Thyroid gland (tissue), 4 donors: Measurements from ENCODE around the gene ATF7. TPM values are rescaled to one million over a fixed set of nuclear protein-coding genes. Genes with fewer than 3 reads are reported as not detected.

Experiments used
- DNase-seq, 2 donors: peaks; one replicate each; pipeline ENCODE4 v3.0.0-alpha.2; 2019
- H3K27ac ChIP-seq, 3 donors: fragments of 200-600 bp; sonication (generic); 1 replicate in 2 of 3; 2 replicates in 1 of 3; pipeline ENCODE4 v1.5.1; 2016 to 2019; ENCODE audit warnings: mild to moderate bottlenecking in 1 of 3, moderate library complexity in 1 of 3
- H3K27me3 ChIP-seq: fragments of 200-600 bp; sonication (generic); one replicate; pipeline ENCODE4 v1.5.1; 2019
- H3K36me3 ChIP-seq, 2 donors: fragments of 200-600 bp; sonication (generic); one replicate each; pipeline ENCODE4 v1.5.1; 2016 to 2019
- H3K4me1 ChIP-seq, 2 donors: fragments of 200-600 bp; sonication (generic); one replicate each; pipeline ENCODE4 v1.5.1; 2017 to 2019
- H3K4me3 ChIP-seq, 3 donors: fragments of 200-600 bp; sonication (generic); replicated peaks in 1 of 3; 1 replicate in 2 of 3; 2 replicates in 1 of 3; pipeline ENCODE4 v1.5.1; 2016; ENCODE audit warnings: mild to moderate bottlenecking in 1 of 3
- H3K9me3 ChIP-seq: fragments of 200-600 bp; sonication (generic); one replicate; pipeline ENCODE4 v1.5.1; 2017
- POLR2A ChIP-seq, 2 donors: fragments of 450-650 bp; IDR thresholded peaks; one replicate each; pipeline ENCODE4 v1.6.1; 2017; ENCODE audit warnings: antibody characterized with exemption in 2 of 2, mild to moderate bottlenecking in 2 of 2, moderate library complexity in 1 of 2
- WGBS, 2 donors: methylation state at CpG; one replicate each; pipeline ENCODE4 v1.1.5; 2017; 5-methylcytosine and 5-hydroxymethylcytosine counted together
- intact Hi-C: fragments of 100-400 bp; cut with DNase I; formaldehyde crosslinking; loops from one replicate; pipeline ENCODE4 v1.15.1; 2023
- total RNA-seq, 4 donors: library from RNA; depleted of rRNA; stranded (reverse); fragments of >200 nt; gene quantifications; one replicate each; pipeline ENCODE4 v1.2.3, GENCODE V29; 2016
- TF ChIP-seq, protein P1 (sequence below), 6 experiments: fragments of 200-600 bp in 3 of 6; fragments of 450-650 bp in 3 of 6; sonication (generic) in 3 of 6; IDR thresholded peaks; one replicate each; pipeline ENCODE4 v1.5.1; 2016 to 2019; ENCODE audit warnings: antibody characterized with exemption in 6 of 6, mild to moderate bottlenecking in 2 of 6, inconsistent platforms in 1 of 6, moderate library complexity in 1 of 6

The ATF7 gene
- total RNA-seq, 4 donors from 2014 or later: 21.3 to 40.1 (median 37.6) TPM

GRCh38 chr12:53532021-53532420 is 94.2 kb downstream of the ATF7 start:
- Histone ChIP-seq H3K27ac (no peak overlapping the region), H3K36me3 (peaks cover 58 to 65% of the 10 kb centered on the region in 2 donors), H3K27me3 (no peaks in the 10 kb centered on the region), H3K4me3 (no peak overlapping the region), H3K4me1 (peaks cover 0 to under 1% of the 10 kb centered on the region in 2 donors), H3K9me3 (no peaks in the 10 kb centered on the region)
- intact Hi-C loops: no loop called here
- TF ChIP-seq, protein P1, sequence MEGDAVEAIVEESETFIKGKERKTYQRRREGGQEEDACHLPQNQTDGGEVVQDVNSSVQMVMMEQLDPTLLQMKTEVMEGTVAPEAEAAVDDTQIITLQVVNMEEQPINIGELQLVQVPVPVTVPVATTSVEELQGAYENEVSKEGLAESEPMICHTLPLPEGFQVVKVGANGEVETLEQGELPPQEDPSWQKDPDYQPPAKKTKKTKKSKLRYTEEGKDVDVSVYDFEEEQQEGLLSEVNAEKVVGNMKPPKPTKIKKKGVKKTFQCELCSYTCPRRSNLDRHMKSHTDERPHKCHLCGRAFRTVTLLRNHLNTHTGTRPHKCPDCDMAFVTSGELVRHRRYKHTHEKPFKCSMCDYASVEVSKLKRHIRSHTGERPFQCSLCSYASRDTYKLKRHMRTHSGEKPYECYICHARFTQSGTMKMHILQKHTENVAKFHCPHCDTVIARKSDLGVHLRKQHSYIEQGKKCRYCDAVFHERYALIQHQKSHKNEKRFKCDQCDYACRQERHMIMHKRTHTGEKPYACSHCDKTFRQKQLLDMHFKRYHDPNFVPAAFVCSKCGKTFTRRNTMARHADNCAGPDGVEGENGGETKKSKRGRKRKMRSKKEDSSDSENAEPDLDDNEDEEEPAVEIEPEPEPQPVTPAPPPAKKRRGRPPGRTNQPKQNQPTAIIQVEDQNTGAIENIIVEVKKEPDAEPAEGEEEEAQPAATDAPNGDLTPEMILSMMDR (IDR thresholded peaks at IDR 0.05): no peak
- no peak for TF ChIP-seq POLR2A (IDR thresholded peaks at IDR 0.05)
- peak; percentile 37 to 41 for DNase-seq
- WGBS, 2 donors: 44 to 53% methylated on average over 3 of the region's 3 CpGs

- intact Hi-C loops: no loop called here
- 94 to 98% methylated on average over 4 of the region's 4 CpGs for WGBS, 2 donors
- H3K36me3 ChIP-seq: peaks cover 51 to 57% of the 10 kb centered on the region in 2 donors
These were observed 95.3 kb downstream of the ATF7 start for GRCh38 chr12:53530920-53531319.

GRCh38 chr12:53530061-53530460 is 96.1 kb downstream of the ATF7 start:
- Histone ChIP-seq H3K27me3 (no peaks in the 10 kb centered on the region), H3K27ac (no peak overlapping the region), H3K36me3 (peaks cover 48 to 53% of the 10 kb centered on the region in 2 donors)

More at GRCh38 chr12:53530920-53531319, 95.3 kb downstream of the ATF7 start:
- Histone ChIP-seq H3K27ac (no peak overlapping the region), H3K4me1 (no peaks in the 10 kb centered on the region), H3K4me3 (no peak overlapping the region), H3K27me3 (no peaks in the 10 kb centered on the region), H3K9me3 (no peaks in the 10 kb centered on the region)
- no peak for TF ChIP-seq POLR2A (IDR thresholded peaks at IDR 0.05)
- TF ChIP-seq, protein P1 (IDR thresholded peaks at IDR 0.05): no peak
- no peak for DNase-seq

GRCh38 chr12:53524476-53524875 is 101.7 kb downstream of the ATF7 start:
- no peaks in the 10 kb centered on the region for H3K9me3 ChIP-seq
- intact Hi-C loops: no loop called here
- no peak for TF ChIP-seq POLR2A (IDR thresholded peaks at IDR 0.05)
- TF ChIP-seq, protein P1 (IDR thresholded peaks at IDR 0.05): no peak
- H3K27ac ChIP-seq: no peak overlapping the region
- peaks cover 38 to 51% of the 10 kb centered on the region in 2 donors for H3K36me3 ChIP-seq
- H3K27me3 ChIP-seq: no peaks in the 10 kb centered on the region
- DNase-seq: no peak
- WGBS, 2 donors: 95 to 96% methylated on average over 13 of the region's 13 CpGs
- no peak overlapping the region for H3K4me3 ChIP-seq
- no peaks in the 10 kb centered on the region for H3K4me1 ChIP-seq

More at GRCh38 chr12:53530061-53530460, 96.1 kb downstream of the ATF7 start:
- TF ChIP-seq, protein P1 (IDR thresholded peaks at IDR 0.05): no peak
- no peak for TF ChIP-seq POLR2A (IDR thresholded peaks at IDR 0.05)
- WGBS, 2 donors: 88 to 90% methylated on average over 2 of the region's 2 CpGs
- Histone ChIP-seq H3K4me3 (no peak overlapping the region), H3K9me3 (no peaks in the 10 kb centered on the region), H3K4me1 (no peaks in the 10 kb centered on the region)
- DNase-seq: no peak
- intact Hi-C loops: no loop called here

- Histone ChIP-seq H3K27ac (no peak overlapping the region), H3K36me3 (peaks cover 32 to 60% of the 10 kb centered on the region in 2 donors), H3K4me1 (no peaks in the 10 kb centered on the region), H3K4me3 (no peak overlapping the region), H3K27me3 (no peaks in the 10 kb centered on the region), H3K9me3 (no peaks in the 10 kb centered on the region)
- intact Hi-C loops: no loop called here
- no peak for DNase-seq
- TF ChIP-seq, protein P1 (IDR thresholded peaks at IDR 0.05): no peak
- no peak for TF ChIP-seq POLR2A (IDR thresholded peaks at IDR 0.05)
- 95% methylated on average over 3 of the region's 3 CpGs for whole genome bisulfite sequencing, 2 donors
These were observed 103.1 kb downstream of the ATF7 start for GRCh38 chr12:53523131-53523530.
